Measurements from ENCODE around the gene PABPN1L. TPM values are rescaled to one million over a fixed set of nuclear protein-coding genes. Genes with fewer than 3 reads are reported as not detected.

The PABPN1L gene
- total and polyA plus RNA-seq, 8 donors = 0.15 TPM; not detected in 7

GRCh38 chr16:88910284-88911135 lies 44.0 kb upstream of the PABPN1L start:
- intact Hi-C loops (cut with DNase I; ENCODE audit: low total_unique reads) = no loop called here
- Histone ChIP-seq H3K4me3 (no peak overlapping the region), H3K9me3 (no peaks in the 10 kb centered on the region), H3K27me3 (peaks cover 0 to 41% (median 0%) of the 10 kb centered on the region in 3 donors), H3K27ac (peak overlapping the region in 2 of 5 donors; percentile 3 to 32), H3K4me1 (peaks cover 0 to 12% (median 3%) of the 10 kb centered on the region in 4 donors), H3K36me3 (no peaks in the 10 kb centered on the region)
- DNase-seq = peak in 1 of 2 donors; percentile 60
- 39 to 81% (median 62%) methylated on average over 11 to 26 of the region's 26 CpGs for WGBS, 5 donors
- TF ChIP-seq POLR2A (IDR thresholded peaks at IDR 0.05) = no peak
- no peak for TF ChIP-seq CTCF (IDR thresholded peaks at IDR 0.05)
- TF ChIP-seq POLR2AphosphoS5 (IDR thresholded peaks at IDR 0.05) = no peak
- no peak for TF ChIP-seq EP300 (IDR thresholded peaks at IDR 0.05)

DNA sequence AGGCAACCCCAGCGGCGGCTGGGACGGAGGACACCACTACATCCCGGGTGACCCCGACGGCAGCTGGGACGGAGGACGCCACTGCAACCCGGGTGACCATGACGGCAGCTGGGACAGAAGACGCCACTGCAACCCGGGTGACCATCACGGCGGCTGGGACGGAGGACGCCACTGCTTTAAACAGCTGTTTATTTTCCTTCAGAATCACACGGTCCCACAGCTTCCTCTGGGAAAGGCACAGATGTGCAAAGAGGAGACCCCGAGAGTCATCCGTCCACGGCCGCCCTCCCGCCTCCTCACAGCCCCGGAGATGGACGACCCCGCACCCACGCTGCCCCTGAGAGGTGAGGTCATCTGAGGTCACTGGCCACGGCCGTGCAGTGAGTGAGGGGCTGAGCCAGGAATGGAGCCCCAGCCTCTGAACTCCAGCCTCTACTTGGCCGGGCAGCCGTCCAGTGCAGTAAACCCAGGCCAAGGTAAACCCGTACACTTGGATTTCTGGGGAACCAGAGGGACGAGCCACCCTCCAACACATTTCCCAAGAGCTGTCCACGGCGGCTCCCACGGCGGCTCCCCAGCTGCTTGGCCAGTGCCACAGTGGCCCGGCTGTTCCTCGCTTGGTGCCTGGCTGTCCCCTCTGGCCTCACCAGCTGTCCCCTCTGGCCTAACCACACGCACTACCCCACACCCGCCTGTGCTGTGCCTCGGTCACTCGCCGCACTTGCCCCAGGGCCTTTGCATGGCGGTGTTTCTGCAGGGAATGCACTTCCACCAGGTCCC lies 43.2 kb upstream of the PABPN1L start:
- Histone ChIP-seq H3K4me1 (peaks cover 0 to 11% (median 4%) of the 10 kb centered on the region in 4 donors), H3K9me3 (no peaks in the 10 kb centered on the region), H3K27ac (no peak overlapping the region), H3K27me3 (peaks cover 0 to 35% (median 0%) of the 10 kb centered on the region in 3 donors), H3K36me3 (no peaks in the 10 kb centered on the region), H3K4me3 (no peak overlapping the region)
- 68 to 78% (median 75%) methylated on average over 29 to 44 of the region's 44 CpGs for WGBS, 5 donors
- TF ChIP-seq EP300 (IDR thresholded peaks at IDR 0.05) = no peak
- TF ChIP-seq CTCF (IDR thresholded peaks at IDR 0.05) = no peak
- no peak for TF ChIP-seq POLR2A (IDR thresholded peaks at IDR 0.05)
- no peak for TF ChIP-seq POLR2AphosphoS5 (IDR thresholded peaks at IDR 0.05)
- no peak for DNase-seq
- intact Hi-C loops (cut with DNase I; ENCODE audit: low total_unique reads) = no loop called here

DNA sequence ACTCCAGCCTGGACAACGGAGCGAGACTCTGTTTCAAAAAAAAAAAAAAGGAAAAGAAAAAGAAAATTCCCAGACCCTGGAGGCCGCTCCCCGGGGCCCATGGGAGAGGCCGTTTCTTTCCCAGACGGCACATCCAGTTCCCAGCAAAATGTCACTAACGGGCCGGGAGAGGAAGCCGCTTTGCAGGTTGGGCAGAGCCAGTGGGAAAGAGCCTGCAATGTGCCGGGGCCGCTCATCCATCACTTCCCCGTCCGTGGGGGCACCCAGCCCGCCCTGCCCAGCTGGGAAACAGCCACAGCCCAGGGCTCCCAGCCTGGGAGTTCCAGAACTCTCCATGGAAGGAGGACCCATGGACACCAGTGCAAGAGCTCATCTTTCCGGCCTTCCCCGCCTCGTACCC lies 41.8 kb upstream of the PABPN1L start:
- H3K4me1 ChIP-seq = peaks cover 0 to 11% (median 3%) of the 10 kb centered on the region in 4 donors
- H3K27ac ChIP-seq = no peak overlapping the region
- WGBS, 5 donors = 77 to 89% (median 86%) methylated on average over 12 to 17 of the region's 17 CpGs
- intact Hi-C loops (cut with DNase I; ENCODE audit: low total_unique reads) = no loop called here
- no peaks in the 10 kb centered on the region for H3K36me3 ChIP-seq
- TF ChIP-seq POLR2A (IDR thresholded peaks at IDR 0.05) (no peak), CTCF (IDR thresholded peaks at IDR 0.05) (no peak), POLR2AphosphoS5 (IDR thresholded peaks at IDR 0.05) (no peak), EP300 (IDR thresholded peaks at IDR 0.05) (no peak)
- H3K27me3 ChIP-seq = peaks cover 0 to 35% (median 0%) of the 10 kb centered on the region in 3 donors
- no peak overlapping the region for H3K4me3 ChIP-seq
- H3K9me3 ChIP-seq = no peaks in the 10 kb centered on the region
- no peak for DNase-seq

- intact Hi-C loops (cut with DNase I; ENCODE audit: low total_unique reads) = no loop called here
- TF ChIP-seq CTCF (IDR thresholded peaks at IDR 0.05) (no peak), EP300 (IDR thresholded peaks at IDR 0.05) (no peak), POLR2AphosphoS5 (IDR thresholded peaks at IDR 0.05) (no peak), POLR2A (IDR thresholded peaks at IDR 0.05) (no peak)
- no peak overlapping the region for H3K4me3 ChIP-seq
- no peak overlapping the region for H3K27ac ChIP-seq
- 73 to 78% (median 75%) methylated on average over 2 to 4 of the region's 4 CpGs for WGBS, 5 donors
- no peaks in the 10 kb centered on the region for H3K36me3 ChIP-seq
- DNase-seq = no peak
- H3K27me3 ChIP-seq = peaks cover 0 to 29% (median 0%) of the 10 kb centered on the region in 3 donors
- H3K4me1 ChIP-seq = peaks cover 0 to 11% (median 3%) of the 10 kb centered on the region in 4 donors
- no peaks in the 10 kb centered on the region for H3K9me3 ChIP-seq
Measured at GRCh38 chr16:88907768-88908167, 41.3 kb upstream of the PABPN1L start.

Measured in stomach (tissue), 9 donors.